HG02763 (cell line): ENCODE data around the gene PRSS8.

Source experiments
- ATAC-seq: cut with Tn5 transposase; IDR thresholded peaks from one replicate; pipeline ENCODE4 v1.9.1; 2021; ENCODE audit warnings: mild to moderate bottlenecking, moderate library complexity; ENCODE audit not compliant: unreplicated experiment

The PRSS8 gene

DNA sequence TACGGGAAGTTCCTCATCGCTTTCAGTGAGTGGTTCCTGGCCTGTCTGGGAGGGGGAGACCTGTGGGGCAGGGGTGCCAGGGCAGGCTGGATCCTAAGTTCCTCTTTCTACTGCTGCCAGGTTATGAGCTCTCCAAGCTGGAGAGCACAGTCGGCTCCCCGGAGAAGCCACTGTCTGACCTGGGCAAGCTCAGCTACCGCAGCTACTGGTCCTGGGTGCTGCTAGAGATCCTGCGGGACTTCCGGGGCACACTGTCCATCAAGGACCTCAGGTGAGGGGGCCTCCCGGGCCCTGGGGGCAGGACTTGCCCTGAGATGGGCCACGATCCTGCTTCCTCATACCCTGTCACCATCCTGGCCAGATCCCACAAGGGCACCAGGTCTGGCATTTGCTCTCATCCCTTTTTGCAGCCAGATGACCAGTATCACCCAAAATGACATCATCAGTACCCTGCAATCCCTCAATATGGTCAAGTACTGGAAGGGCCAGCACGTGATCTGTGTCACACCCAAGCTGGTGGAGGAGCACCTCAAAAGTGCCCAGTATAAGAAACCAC is 5.1 kb downstream of the PRSS8 start:
- no peak for ATAC-seq

DNA sequence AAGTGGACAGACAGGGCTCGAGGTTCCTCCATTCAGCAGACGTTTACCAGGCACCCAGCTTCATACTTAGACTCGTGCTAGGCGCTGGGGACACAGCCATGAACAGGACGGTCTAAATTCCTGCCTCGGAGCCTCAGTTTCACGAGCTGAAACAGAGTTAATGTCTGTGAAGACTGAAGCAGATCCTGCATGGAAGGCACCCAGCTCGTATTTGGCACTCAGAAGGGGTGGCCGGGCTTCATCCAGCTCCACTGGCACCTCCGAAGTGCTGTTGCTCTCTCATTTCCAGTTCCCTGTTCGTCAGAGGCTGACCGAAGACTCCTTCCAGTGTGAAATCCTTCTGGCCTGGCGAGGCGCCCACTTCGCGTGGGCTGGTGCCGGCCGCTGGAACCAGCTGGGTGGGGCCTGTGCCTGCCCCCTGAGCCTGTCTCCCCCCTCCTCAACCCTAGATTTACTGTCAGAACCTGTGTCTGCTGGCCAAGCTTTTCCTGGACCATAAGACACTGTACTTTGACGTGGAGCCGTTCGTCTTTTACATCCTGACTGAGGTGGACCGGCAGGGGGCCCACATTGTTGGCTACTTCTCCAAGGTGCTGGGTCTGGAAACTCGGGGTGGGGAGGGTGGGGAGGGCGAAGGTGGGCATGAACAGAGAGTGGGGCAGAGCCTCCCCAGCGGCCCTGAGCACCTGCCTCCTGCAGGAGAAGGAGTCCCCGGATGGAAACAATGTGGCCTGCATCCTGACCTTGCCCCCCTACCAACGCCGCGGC is 5.8 kb downstream of the PRSS8 start:
- ATAC-seq, result no peak

DNA sequence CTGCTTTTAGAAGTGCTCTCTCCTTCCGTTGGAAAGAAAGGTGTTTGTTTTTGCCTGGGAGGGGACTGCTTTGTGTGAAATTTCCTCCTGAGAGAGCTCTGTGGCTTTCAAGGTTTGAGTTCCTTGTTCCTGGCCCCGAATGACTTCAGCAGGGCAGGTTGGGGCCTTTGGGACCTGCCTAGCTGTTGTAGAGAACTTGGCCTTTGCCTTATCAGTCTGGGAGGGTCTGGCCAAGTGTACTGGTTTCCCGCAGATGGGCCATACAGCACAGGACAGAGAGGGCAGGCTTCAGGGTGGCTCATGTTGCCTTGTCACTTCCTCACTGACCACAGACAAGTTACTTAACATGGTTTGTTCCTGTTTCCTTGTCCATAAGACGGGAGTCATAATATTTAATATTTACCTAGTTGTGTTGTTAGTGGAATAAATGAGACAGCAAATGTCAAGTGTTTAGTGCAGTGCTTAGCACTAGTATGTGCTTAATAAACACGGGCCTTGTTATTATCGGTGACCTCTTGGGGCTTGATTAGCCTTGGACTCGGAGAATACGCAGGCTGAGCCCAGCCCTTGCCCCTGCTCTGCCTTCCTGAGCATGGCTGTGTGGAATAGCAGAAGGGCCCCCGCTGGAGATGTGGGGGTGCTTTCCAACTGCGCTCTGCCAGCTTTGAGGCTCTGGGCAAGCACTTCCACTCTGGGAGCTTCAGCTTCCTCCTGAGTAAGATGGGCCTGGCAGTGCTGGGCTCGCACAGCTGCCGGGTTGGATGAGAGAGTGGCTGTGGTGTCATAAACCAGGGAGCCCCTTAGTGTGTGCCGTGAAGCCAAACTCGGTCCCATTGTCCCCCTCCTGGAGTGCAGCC is 6.6 kb downstream of the PRSS8 start:
- ATAC-seq, result no peak

DNA sequence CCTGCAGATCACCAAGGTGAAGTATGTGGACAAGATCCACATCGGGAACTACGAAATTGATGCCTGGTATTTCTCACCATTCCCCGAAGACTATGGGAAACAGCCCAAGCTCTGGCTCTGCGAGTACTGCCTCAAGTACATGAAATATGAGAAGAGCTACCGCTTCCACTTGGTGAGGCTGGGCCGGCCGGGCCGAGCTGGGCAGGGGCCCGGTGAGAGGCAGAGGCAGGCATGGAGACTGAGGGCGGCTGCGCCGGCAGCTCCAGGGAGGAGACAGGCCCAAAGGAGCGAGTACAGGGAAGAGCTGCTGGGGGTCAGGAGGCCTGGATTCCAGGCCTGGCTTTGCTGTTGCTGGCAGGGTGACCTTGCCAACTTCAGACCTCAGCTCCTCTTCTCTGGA is 8.3 kb downstream of the PRSS8 start:
- no peak for ATAC-seq

DNA sequence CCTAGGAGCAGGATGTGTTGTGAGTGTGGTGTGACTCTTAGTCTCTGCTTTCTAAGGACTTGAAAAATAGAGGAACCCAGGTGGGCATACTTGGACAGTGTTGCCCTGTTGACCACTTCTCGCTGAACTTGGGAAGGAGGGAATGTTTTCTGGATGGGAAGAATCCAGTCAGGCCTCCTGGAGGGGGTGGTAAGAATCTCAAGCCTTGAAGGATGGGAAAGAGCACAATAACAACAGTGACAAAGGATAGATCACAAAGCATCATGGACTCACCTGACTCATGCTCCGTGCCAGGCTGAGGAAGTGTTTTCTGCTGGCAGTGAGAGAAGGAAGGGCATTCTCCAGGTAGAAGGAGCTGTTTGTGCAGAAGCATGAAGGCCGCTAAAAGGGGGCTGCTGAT is 9.7 kb downstream of the PRSS8 start:
- no peak for ATAC-seq

DNA sequence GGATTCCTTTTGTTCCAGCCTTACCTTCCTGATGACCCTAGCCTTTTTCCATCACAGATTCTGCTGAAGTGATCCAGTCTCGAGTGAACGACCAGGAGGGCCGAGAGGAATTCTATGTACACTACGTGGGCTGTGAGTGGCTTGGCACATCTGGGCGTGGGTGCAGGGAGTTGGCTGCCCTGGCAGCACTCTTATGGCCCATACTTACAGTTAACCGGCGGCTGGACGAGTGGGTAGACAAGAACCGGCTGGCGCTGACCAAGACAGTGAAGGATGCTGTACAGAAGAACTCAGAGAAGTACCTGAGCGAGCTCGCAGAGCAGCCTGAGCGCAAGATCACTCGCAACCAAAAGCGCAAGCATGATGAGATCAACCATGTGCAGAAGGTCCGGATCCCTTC is 15.4 kb downstream of the PRSS8 start:
- no peak for ATAC-seq

DNA sequence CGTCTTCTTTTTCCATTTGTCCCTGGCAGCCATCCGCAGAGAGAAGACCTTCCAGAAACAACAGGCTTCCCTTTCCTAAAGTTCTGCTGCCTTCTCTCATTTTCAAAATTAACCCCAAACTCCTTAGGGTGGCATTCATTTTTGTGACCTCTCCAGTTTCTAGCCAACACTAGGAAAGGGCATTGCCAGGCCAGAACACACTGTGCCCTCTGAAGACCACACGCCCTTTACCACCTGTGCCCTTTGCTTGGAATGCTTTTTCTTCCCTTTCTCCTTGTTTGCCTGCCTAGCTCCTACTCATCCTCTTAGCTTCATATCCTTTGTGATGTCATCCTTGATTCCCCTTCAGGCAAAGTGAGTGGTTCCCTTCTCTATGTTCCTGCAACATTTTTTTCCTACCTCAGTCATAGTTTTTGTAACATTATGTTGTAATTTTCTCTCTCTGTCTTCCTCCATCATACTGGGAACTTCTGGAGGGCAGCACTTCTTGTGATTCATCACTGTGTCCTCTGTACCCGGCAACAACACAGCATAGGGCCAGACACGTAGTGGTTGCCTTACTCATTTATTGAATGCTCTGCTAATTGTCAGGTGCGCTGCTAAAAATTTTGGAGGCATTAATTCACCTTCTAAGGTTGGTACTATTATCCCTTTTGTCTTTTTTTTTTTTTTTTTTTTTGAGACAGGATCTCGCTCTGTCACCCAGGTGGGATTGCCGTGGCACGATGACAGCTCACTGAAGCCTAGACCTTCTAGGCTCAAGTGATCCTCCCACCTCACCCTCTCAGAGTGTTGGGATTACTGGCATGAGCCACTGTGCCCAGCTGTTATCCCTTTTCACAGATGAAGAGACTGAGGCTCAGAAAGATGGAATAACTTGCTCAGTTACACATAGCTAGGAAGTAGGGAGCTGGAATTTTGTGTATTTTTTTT is 17.0 kb downstream of the PRSS8 start:
- no peak for ATAC-seq

DNA sequence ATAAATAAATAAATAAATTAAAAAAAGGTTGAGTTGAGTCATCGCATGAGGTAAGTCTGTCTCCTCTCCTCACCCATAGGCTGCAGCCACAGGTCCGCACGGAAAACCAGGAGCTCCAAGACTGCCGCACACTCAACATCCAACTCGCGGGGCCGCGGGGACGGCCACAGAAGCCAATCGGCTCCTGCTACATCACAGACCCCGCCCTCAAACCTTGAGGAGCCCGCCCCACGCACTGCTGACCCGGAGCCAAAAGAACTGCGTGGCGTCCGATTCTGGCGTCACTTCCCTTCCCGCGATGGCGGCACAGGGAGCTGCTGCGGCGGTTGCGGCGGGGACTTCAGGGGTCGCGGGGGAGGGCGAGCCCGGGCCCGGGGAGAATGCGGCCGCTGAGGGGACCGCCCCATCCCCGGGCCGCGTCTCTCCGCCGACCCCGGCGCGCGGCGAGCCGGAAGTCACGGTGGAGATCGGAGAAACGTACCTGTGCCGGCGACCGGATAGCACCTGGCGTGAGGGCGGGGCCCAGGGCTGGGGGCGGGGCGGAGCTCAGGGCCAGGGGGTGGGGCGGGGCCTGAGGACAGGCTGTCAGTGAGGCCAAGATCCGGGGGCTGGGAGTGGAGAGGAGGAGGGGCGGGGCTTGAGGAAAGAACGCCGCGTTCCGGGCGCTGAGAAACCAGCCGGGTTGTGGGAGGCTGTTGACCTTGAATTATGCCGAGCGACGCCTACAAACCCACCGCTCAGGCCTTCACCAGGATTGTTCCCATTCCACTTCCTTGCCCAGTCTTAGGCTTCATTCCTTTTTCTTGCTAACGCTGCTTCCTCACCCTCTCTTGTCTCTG is 17.9 kb downstream of the PRSS8 start, which contains the start of gene KAT8:
KAT8 (plus strand) TSS at position 281 of the 839 bp plus-strand sequence; CDS start at position 299, 18 bp downstream.
- ATAC-seq, result peak; percentile 84

DNA sequence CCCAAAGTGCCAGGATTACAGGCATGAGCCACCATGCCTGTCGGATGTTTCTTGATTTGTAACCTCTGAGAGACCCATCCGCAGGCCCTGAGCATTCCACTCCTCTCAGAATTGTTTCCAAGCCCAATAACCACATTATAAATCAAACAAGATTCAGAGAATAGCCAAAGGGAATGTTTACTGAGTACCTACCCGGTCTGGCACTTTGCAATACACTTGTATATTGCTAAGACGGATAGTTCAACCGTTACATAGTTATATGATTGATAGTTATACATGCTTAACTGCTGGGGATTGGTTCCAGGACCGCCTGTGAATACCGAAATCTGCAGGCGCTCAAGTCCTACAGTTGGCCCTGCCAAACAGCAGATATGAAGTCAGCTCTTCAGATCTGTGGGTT is 21.1 kb downstream of the PRSS8 start:
- ATAC-seq, result no peak

DNA sequence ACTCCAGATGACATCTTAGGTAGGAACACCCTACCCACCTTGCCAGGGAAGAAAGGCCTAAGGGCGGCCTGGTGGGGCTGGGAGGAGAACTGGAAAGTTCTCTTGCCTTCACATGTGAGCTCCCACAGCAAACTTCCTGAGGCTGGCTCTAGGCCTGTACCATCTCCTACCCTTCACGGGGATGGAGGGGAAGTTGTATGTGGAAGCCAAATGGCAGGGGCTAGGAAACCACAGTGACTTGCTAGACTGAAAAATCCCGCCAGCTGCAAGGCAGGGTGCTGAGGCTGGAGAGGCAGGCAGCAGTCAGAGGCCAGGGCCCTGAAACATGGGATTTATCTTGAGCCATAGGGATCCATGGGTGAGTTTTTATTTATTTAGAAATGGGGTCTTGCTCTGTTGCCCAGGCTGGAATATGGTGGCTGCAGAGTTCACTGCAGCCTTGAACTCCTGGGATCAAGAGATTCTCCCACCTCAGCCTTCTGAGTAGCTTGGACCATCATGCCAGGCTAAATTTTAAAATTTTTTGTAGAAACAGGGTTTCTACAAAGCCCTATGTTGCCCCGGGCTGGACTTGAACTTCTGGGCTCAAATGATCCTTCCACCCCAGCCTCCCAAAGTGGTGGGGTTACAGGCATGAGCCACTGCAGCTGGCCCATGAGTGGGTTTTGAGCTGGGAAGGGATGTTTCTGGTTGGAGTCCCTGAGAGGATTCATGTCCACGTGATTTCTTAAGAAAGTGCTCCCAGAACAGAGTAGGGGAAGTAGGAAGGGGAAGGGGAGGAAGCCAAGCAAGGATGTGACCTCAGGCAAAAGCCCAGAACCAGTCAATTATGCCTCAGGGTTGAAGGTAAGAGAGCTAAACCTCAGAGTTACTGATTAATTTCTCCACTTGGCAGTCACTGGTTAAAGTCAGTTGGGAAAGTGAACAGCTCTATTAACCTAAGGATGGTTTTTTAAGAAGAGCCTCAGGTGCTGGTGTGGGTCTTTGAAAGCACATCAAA is 22.1 kb downstream of the PRSS8 start:
- no peak for ATAC-seq

DNA sequence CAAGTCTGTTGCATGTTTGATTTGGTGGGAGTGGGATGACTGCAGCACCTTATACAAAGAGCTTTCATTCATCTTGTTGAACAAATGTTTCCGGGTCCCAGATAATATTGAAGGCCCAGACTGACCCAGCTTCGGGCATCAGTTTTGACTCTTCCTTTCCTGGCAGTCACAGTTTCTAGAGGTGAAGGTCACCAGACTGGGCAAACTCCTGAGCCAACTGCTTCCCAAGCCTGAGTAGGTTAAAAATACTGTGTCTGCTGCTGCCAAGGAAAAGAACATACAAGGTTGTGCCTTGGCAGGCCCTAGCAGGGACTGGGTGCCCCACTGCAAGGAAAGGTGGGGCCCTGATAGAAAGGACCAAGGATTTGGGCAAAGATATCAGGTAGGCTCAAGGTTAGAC is 22.8 kb downstream of the PRSS8 start:
- ATAC-seq, result no peak

DNA sequence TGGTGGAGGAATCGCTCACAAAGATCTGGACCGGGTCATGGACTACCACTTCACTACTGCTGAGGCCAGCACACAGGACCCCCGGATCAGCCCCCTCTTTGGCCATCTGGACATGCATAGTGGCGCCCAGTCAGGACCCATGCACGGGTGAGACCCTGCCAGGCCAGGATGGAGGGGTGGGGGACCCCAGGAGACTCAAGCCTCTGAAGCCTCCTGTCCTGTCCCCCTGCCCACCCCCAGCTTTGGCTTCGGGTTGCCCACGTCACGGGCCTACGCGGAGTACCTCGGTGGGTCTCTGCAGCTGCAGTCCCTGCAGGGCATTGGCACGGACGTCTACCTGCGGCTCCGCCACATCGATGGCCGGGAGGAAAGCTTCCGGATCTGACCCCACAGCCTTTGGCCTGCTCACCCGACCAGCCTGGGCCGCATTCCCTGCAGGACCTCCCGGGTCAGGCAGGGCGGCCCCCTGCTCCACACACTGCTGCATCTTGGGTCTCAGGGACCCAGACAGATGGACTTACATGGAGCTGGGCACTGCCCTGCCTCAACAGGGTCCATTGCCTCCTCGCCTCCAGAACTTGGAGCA is 23.6 kb downstream of the PRSS8 start:
- no peak for ATAC-seq

DNA sequence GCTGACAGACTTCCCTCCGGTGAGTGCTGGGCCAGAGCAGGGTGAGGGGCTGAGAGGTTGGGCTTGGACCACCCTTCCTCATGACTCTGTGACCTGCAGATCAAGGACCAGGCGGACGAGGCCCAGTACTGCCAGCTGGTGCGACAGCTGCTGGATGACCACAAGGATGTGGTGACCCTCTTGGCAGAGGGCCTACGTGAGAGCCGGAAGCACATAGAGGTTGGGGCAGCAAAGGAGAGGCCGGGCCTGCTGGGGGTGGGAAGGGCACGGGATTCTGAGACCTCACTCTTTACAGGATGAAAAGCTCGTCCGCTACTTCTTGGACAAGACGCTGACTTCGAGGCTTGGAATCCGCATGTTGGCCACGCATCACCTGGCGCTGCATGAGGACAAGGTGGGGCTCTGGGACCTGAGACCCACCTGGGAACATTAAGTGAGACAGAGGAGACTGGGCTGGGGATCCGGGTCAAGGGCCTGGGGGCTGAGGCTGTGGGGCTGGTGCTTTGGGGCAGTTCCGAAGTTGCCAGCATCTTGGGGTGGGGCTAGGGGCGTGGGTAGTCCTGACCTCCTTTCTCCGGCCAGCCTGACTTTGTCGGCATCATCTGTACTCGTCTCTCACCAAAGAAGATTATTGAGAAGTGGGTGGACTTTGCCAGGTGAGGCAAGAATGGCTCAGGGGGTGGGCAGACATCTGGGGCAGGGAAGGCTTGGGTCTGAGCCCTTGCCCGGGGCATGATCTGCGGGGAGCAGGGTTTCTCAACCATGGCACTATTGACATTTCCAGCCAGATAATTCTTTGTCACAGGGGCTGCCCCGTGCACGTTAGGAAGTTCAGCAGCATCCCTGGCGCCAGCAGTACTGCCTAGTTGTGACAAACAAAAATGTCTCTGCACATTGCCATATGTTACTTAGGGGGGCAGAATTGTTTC is 25.2 kb downstream of the PRSS8 start:
- ATAC-seq, result no peak

DNA sequence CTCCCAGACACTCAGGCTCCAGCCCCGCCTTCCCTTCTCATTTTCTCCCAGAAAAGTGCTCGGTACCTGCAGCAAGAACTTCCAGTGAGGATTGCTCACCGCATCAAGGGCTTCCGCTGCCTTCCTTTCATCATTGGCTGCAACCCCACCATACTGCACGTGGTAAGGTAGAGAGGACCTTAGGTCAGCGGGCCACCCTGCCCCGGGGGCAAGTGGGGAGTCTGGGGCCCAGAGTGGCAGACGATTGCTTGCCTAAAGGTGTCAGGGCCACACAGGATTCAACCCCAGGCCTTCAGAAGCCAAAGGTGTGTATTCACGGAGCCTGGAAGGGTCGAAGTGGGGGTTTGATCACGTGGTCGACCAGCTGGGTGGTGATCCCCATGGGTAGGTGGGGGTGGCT is 25.9 kb downstream of the PRSS8 start:
- ATAC-seq, result no peak

DNA sequence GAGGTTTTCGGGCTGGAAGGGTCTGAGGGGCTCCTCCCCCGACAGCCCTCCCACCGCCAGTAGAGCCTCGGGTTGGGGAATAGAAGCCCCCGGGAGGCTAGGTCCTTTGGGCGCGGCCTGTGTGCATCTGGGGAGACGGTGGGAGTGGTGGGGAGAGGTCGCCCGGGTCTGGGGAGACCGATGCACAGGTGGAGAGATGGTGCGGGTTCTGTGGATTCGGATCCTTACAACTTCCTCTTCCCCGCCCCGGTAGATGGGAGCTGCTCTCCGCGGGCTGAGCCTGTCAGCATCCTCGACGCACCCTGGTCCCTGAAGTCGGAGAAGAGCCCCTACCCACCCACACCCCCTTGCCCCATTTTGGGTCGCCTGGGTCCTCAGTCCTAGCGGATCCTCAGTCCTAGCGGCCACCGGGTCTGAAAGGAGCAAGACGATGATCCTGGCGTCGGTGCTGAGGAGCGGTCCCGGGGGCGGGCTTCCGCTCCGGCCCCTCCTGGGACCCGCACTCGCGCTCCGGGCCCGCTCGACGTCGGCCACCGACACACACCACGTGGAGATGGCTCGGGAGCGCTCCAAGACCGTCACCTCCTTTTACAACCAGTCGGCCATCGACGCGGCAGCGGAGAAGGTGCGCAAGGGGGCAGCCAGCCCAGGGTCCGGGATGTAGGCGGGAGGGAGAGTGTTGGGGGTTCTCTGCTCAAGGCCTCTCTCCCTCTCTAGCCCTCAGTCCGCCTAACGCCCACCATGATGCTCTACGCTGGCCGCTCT is 26.6 kb downstream of the PRSS8 start:
- no peak for ATAC-seq

DNA sequence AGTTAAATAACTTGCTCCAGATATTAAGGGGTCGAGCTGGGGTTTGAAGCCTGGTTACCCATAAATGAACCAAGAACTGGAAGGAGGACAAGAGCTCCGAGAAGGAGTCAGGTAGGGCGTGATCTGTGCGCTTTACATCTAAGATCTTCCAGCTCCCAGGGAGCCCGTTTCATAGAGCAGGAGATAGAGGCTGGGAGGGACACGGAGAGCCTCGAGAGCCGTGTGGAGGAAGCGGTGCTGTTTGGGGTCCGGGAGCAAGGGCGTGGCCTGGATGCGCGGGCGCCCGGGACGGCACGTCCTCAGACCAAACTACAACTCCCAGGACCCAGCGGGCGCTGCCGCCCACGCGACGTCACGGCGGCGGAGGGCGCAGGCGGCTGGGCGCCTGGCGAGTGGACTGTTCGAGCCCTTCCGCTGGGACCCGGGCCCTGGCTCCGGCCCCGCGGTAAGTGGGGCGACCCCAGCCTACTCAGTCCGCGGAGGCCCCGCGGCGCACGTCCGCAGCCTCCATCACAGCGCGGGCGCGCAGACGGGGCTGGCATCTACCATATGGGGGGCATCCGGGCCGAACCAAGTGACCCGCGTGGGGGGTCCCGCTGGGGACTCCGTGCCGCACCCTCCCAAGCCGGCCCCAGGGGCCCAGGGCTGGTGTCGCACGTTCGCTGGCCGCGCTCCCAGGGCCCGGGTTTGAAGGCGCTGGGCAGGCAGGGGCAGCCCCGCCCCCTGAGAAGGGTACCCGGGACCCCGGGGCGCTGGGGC is 27.3 kb downstream of the PRSS8 start, which contains the start of gene BCKDK:
BCKDK (plus strand) TSS at position 352 of the 759 bp plus-strand sequence. CDS start 838 bp downstream, outside the sequence.
- peak; percentile 71 for ATAC-seq
